DND-41 (cell line): ENCODE results near the gene PDE4D.

Source experiments
- ATAC-seq: fragments of 200-7000 bp; cut with Tn5 transposase; 3 replicates; pipeline ENCODE4 v1.9.1; 2021; ENCODE audit warnings: low read depth; ENCODE audit not compliant: insufficient read depth
- DNase-seq: peaks from one replicate; pipeline ENCODE4 v3.0.0-alpha.2; 2020
- H2AFZ ChIP-seq: 2 replicates; pipeline ENCODE4 v1.6.0; 2012; ENCODE audit warnings: low read depth, low read length
- H3K27ac ChIP-seq: 2 replicates; pipeline ENCODE4 v1.5.1; 2012; ENCODE audit warnings: low read length, inconsistent platforms
- H3K27me3 ChIP-seq: fragments of 200-600 bp; sonication (generic); 2 replicates; pipeline ENCODE4 v1.6.0; 2012; ENCODE audit warnings: low read length, mild to moderate bottlenecking, inconsistent platforms; ENCODE audit not compliant: insufficient read depth, poor library complexity
- H3K36me3 ChIP-seq: 2 replicates; pipeline ENCODE4 v1.5.1; 2012; ENCODE audit warnings: low read length, inconsistent platforms; ENCODE audit not compliant: insufficient read depth
- H3K4me1 ChIP-seq: 2 replicates; pipeline ENCODE4 v1.5.1; 2012; ENCODE audit warnings: mild to moderate bottlenecking, low read length; ENCODE audit not compliant: insufficient read depth
- H3K4me2 ChIP-seq: 2 replicates; pipeline ENCODE4 v1.6.0; 2012; ENCODE audit warnings: mild to moderate bottlenecking, moderate library complexity, low read length, inconsistent platforms; ENCODE audit not compliant: insufficient read depth
- H3K4me3 ChIP-seq, 2 experiments: fragments of 200-600 bp in 1 of 2; shearing (Covaris generic) in 1 of 2; 2 replicates each; pipeline ENCODE4 v1.5.1; 2012 to 2016; ENCODE audit warnings: inconsistent platforms in 2 of 2, low read length in 2 of 2, mild to moderate bottlenecking in 2 of 2, low read depth in 1 of 2, moderate library complexity in 1 of 2
- H3K79me2 ChIP-seq: 2 replicates; pipeline ENCODE4 v1.6.0; 2012; ENCODE audit warnings: low read length, inconsistent platforms; ENCODE audit not compliant: insufficient read depth
- H3K9ac ChIP-seq: 2 replicates; pipeline ENCODE4 v1.6.0; 2012; ENCODE audit warnings: low read depth, mild to moderate bottlenecking, inconsistent platforms, low read length, moderate library complexity
- H3K9me3 ChIP-seq: 2 replicates; pipeline ENCODE4 v1.5.1; 2012; ENCODE audit warnings: low read length, moderate library complexity, mild to moderate bottlenecking, inconsistent platforms; ENCODE audit not compliant: insufficient read depth, severe bottlenecking
- H4K20me1 ChIP-seq: 2 replicates; pipeline ENCODE4 v1.6.0; 2012; ENCODE audit warnings: low read length; ENCODE audit not compliant: insufficient read depth
- CTCF ChIP-seq: IDR thresholded peaks from 2 replicates; pipeline ENCODE4 v1.5.1; 2012; ENCODE audit warnings: borderline replicate concordance, low read length, moderate library complexity, mild to moderate bottlenecking; ENCODE audit not compliant: poor library complexity, severe bottlenecking; ENCODE audit errors: extremely low read depth
- EZH2 ChIP-seq: IDR thresholded peaks from 3 replicates; pipeline ENCODE4 v1.6.1; 2012; ENCODE audit warnings: borderline replicate concordance, low read depth, mild to moderate bottlenecking, moderate library complexity, low read length, inconsistent platforms; ENCODE audit not compliant: severe bottlenecking

Gene PDE4D

GRCh38 chr5:59560553-59560952 lies 333.0 kb downstream of the PDE4D start:
- TF ChIP-seq EZH2: no peak
- no peak for TF ChIP-seq CTCF
- Histone ChIP-seq H3K79me2 (no peaks in the 10 kb centered on the region), H3K27me3 (no peaks in the 10 kb centered on the region), H4K20me1 (no peaks in the 10 kb centered on the region), H2AFZ (no peak overlapping the region), H3K36me3 (no peaks in the 10 kb centered on the region), H3K4me3 (no peak overlapping the region), H3K27ac (no peak overlapping the region), H3K9ac (no peak overlapping the region), H3K4me2 (no peak overlapping the region), H3K4me1 (no peaks in the 10 kb centered on the region), H3K9me3 (no peaks in the 10 kb centered on the region)
- DNase-seq (no peak), ATAC-seq (no peak)

GRCh38 chr5:59559847-59560246 lies 333.7 kb downstream of the PDE4D start:
- Histone ChIP-seq H3K9ac (no peak overlapping the region), H2AFZ (no peak overlapping the region), H3K27ac (no peak overlapping the region), H3K4me1 (no peaks in the 10 kb centered on the region), H4K20me1 (no peaks in the 10 kb centered on the region), H3K27me3 (no peaks in the 10 kb centered on the region), H3K4me3 (no peak overlapping the region), H3K4me2 (no peak overlapping the region), H3K36me3 (no peaks in the 10 kb centered on the region), H3K9me3 (no peaks in the 10 kb centered on the region), H3K79me2 (no peaks in the 10 kb centered on the region)
- TF ChIP-seq CTCF: no peak
- TF ChIP-seq EZH2: no peak
- DNase-seq (no peak), ATAC-seq (no peak)

GRCh38 chr5:59559323-59559722 lies 334.2 kb downstream of the PDE4D start:
- H3K27ac ChIP-seq: no peak overlapping the region
- H3K4me1 ChIP-seq: no peaks in the 10 kb centered on the region

More at GRCh38 chr5:59559323-59559722, 334.2 kb downstream of the PDE4D start:
- Histone ChIP-seq H3K79me2 (no peaks in the 10 kb centered on the region), H3K9me3 (no peaks in the 10 kb centered on the region), H3K36me3 (no peaks in the 10 kb centered on the region), H2AFZ (no peak overlapping the region), H3K9ac (no peak overlapping the region), H3K4me2 (no peak overlapping the region), H3K4me3 (no peak overlapping the region), H4K20me1 (no peaks in the 10 kb centered on the region), H3K27me3 (no peaks in the 10 kb centered on the region)
- no peak for ATAC-seq
- DNase-seq: no peak
- no peak for TF ChIP-seq EZH2
- TF ChIP-seq CTCF: no peak
